ENCODE data around the gene RNF144A.

GRCh38 chr2:6880200-6880733 is 36.9 kb upstream of the RNF144A start:
- TF ChIP-seq NKRF (conservative IDR thresholded peaks at IDR 0.05) (no peak), RCOR1 (conservative IDR thresholded peaks at IDR 0.05; ENCODE audit: low read depth, low read length) (no peak), POLR2A (IDR thresholded peaks at IDR 0.05; ENCODE audit: low read depth, low read length) (no peak), CTCF (IDR thresholded peaks at IDR 0.05 in 2 of 3, conservative IDR thresholded peaks at IDR 0.05 in 1 of 3; ENCODE audit: control insufficient read depth in 2 of 3, extremely low read depth in 1 of 3, insufficient read depth in 1 of 3, low read depth in 3 of 3, low read length in 3 of 3) (no peak), SUPT20H (IDR thresholded peaks at IDR 0.05; ENCODE audit: borderline replicate concordance, control insufficient read depth, low read depth, low read length) (no peak), MEF2A (IDR thresholded peaks at IDR 0.05; ENCODE audit: insufficient read depth, low read depth, low read length) (no peak), ETV6 (conservative IDR thresholded peaks at IDR 0.05 in 1 of 2, IDR thresholded peaks at IDR 0.05 in 1 of 2; ENCODE audit: borderline replicate concordance in 1 of 2, low read depth in 1 of 2) (no peak), POLR2AphosphoS5 (IDR thresholded peaks at IDR 0.05; ENCODE audit: low read length) (no peak), POLR2AphosphoS2 (IDR thresholded peaks at IDR 0.05; ENCODE audit: low read depth, low read length) (no peak), EP300 (IDR thresholded peaks at IDR 0.05; ENCODE audit: borderline replicate concordance in 1 of 2, control insufficient read depth in 1 of 2, low read depth in 2 of 2, low read length in 2 of 2) (no peak), ZNF24 (IDR thresholded peaks at IDR 0.05) (no peak), HDGF (IDR thresholded peaks at IDR 0.05) (no peak), E2F4 (IDR thresholded peaks at IDR 0.05; ENCODE audit: low read depth, low read length) (no peak)
